Stimulated activated CD4-positive, alpha-beta T cell treated with anti-CD3 and anti-CD28 coated beads, TNF-alpha, amount 100 ng/mL, for 1 hour (primary cell): ENCODE measurements around the gene EPN1.
"Not testable (repeated sequence)": the region's sequence is repeated elsewhere in the genome, so short reads cannot be mapped to it uniquely, and the experiment has no call there.

Experiments used
- DNase-seq, 3 donors: peaks; one replicate each; pipeline ENCODE4 v3.0.0-alpha.2; 2020; ENCODE audit warnings: low read depth in 3 of 3, low spot score in 1 of 3

The EPN1 gene

GRCh38 chr19:55717879-55718711 lies 43.1 kb downstream of the EPN1 start:
- DNase-seq: not testable (repeated sequence)

GRCh38 chr19:55720214-55720746 lies 45.3 kb downstream of the EPN1 start:
- DNase-seq: no peak

GRCh38 chr19:55720801-55721200 lies 45.8 kb downstream of the EPN1 start:
- DNase-seq: no peak

GRCh38 chr19:55723491-55723890 lies 48.5 kb downstream of the EPN1 start:
- no peak for DNase-seq

DNA sequence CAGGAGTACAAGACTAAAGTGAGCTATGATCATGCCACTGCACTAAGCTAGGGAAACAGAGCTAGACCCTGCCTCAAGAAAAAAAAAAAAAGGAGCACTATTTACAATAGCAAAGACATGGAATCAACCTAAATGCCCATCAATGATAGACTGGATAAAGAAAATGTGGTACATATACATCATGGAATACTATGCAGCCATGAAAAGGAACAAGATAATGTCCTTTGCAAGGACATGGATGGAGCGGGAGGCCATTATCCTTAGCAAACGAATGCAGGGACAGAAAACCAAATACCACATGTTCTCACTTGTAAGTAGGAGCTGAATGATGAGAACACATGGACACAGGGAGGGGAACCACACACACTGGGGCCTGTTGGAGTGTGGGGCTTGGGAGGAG lies 55.4 kb downstream of the EPN1 start:
- DNase-seq: not testable (repeated sequence)

GRCh38 chr19:55738302-55738701 lies 63.3 kb downstream of the EPN1 start, which contains the start of gene NLRP9:
TSS of gene NLRP9 (minus strand) at chr19:55738402. CDS start at chr19:55738374, 28 bp downstream.
- DNase-seq: no peak

DNA sequence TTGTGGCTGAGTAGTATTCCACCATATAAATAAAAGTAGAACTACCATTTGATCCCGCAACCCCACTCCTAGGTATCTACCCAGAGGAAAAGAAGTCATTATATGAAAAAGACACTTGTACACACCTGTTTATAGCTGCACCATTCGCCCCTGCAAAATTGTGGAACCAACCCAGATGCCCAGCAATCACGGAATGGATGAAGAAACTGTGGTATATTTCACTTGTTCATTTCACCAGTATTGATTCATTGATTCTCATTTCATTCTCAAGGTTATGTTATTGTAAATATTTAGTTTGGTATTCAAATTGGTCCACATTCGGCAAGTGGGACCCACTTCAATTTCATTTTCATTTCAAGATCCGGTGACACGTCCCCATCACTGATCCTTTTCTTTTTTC lies 75.7 kb downstream of the EPN1 start:
- no peak for DNase-seq

DNA sequence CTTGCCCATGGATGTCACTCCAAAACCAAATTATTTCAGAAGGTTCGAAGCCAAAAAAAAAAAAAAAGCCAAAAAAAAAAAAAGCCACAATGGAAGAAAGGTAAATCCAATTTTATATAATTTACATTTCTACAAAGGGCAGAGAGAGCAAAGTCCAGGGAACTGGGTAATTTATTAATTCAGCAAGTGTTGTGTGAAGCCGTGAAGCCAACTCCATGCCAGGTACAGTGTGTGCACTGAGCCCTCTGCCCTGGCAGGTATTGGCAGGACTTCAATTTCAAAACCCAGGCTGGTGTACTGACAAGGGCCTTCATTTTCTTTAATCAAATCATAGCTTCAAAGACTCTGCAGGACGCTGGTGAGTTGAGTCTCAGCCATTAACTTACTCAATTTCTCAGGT lies 78.4 kb downstream of the EPN1 start:
- DNase-seq: no peak

DNA sequence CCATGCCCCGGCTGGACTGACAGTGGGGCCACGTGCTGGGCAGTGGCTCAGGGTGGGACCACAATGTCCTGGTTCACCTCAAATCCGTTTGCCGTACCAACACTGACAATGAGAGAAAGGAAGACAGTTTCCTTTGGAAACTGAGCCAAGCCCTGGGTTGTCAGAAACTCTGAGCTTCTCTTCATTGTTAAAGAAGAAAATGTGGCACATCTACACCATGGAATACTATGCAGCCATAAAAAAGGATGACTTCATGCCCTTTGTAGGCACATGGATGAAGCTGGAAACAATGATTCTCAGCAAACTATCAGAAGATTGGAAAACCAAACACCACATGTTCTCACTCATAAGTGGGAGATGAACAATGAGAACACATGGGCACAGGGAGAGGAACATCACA lies 81.8 kb downstream of the EPN1 start:
- not testable (repeated sequence) for DNase-seq

DNA sequence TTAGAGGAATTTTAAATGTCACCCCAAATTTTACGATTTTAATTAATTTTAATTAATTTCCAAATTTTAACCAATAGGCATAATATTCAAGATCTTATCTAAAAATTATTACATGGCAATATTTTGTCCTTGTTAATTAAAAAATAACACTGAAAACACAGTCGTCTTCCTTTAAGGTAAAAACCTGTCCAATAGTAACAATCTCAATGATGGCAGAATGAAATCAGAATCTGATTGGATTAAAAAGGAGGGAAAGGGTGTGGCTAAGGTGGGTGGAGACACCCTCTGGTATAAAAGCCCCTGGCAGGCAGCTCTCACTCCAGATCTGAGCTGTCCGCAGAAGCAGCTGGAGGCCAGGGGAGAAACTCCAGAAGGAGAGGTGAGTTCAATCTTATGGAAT lies 83.8 kb downstream of the EPN1 start, which contains the start of gene RFPL4A:
Gene RFPL4A, plus strand, starts transcription at position 301 of the 400 bp plus-strand sequence. CDS start 2,704 bp downstream, outside the sequence.
- DNase-seq: not testable (repeated sequence)
